ENCODE data around the gene SDHB.

The SDHB gene

DNA sequence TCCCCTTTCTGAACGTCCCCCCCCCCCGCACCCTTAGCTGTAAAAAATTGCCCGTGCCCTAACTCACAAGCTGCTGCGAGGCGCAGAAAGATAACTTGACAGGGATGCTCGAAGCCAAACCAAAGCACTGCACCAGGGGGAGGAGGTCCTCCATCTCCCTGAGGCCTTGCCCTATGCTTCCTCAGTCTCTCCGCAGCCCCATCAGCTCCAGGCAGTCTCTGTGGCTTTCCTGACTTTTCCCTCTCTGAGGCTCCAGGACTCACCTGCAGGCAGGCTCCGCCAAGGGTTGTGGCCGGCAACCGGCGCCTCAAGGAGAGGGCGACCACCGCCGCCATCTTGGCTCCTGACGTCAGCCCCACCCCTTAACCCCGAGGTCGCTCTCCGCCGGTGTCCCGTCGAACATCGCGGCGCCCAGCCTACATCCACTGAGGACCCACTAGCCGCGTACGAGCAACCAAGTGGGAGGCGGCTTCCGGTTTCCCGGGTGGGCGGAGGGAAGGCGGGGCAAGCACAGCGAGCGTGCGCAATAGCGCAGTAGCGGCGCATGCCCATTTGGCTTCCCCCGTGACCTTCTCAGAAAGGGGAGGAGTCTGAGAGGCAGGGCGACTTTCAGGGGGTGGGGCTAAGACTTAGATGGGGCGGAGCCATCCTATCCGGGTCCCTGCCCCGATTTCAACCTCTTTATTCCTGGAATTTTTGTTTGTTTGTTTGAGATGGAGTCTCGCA, at the start of gene SDHB:
Gene SDHB (minus strand): TSS at position 348 of the 726 bp plus-strand sequence. CDS start 13 bp downstream, at position 335.
- TF ChIP-seq Cebpa-rat (IDR thresholded peaks at IDR 0.05): no peak
- Histone ChIP-seq H3K9ac (peak within 1 kb of the TSS; percentile 89), H3K27ac (peak within 1 kb of the TSS; percentile 84), H3K9me3 (no peaks in the 10 kb centered on the region), H4K20me1 (peaks cover 37% of the 10 kb centered on the region), H3K36me3 (peaks cover 28% of the 10 kb centered on the region), H3K4me1 (peaks cover 15% of the 10 kb centered on the region), H3K27me3 (no peaks in the 10 kb centered on the region), H3K4me2 (peak within 1 kb of the TSS; percentile 93), H3K4me3 (peak within 1 kb of the TSS; percentile 89)

GRCh38 chr1:17102232-17102631, 48.4 kb upstream of the SDHB start:
- Histone ChIP-seq H3K9me3 (no peaks in the 10 kb centered on the region), H4K20me1 (no peaks in the 10 kb centered on the region), H3K9ac (no peak overlapping the region), H3K27ac (no peak overlapping the region), H3K4me1 (peaks cover 39% of the 10 kb centered on the region), H3K4me2 (no peak overlapping the region), H3K36me3 (no peaks in the 10 kb centered on the region), H3K27me3 (no peaks in the 10 kb centered on the region), H3K4me3 (no peak overlapping the region)
- TF ChIP-seq Cebpa-rat (IDR thresholded peaks at IDR 0.05): no peak

GRCh38 chr1:17101261-17101660, 47.4 kb upstream of the SDHB start:
- Histone ChIP-seq H3K27me3 (no peaks in the 10 kb centered on the region), H3K27ac (0 out of 2 replicates have a peak overlapping the region, but pooled peaks have one; percentile 8), H3K4me2 (no peak overlapping the region), H3K9ac (no peak overlapping the region), H3K36me3 (no peaks in the 10 kb centered on the region), H3K9me3 (no peaks in the 10 kb centered on the region), H3K4me3 (no peak overlapping the region), H4K20me1 (no peaks in the 10 kb centered on the region), H3K4me1 (peaks cover 41% of the 10 kb centered on the region)
- TF ChIP-seq Cebpa-rat (IDR thresholded peaks at IDR 0.05): no peak

GRCh38 chr1:17099616-17100340, 45.9 kb upstream of the SDHB start:
- Histone ChIP-seq H3K36me3 (no peaks in the 10 kb centered on the region), H3K4me2 (peak overlapping the region; percentile 40), H3K9me3 (no peaks in the 10 kb centered on the region)

GRCh38 chr1:17098446-17099317, 44.9 kb upstream of the SDHB start:
- peaks cover 60% of the 10 kb centered on the region for H3K4me1 ChIP-seq
- no peak overlapping the region for H3K9ac ChIP-seq
- no peak overlapping the region for H3K4me3 ChIP-seq
- H3K4me2 ChIP-seq: peak overlapping the region; percentile 40
- no peak overlapping the region for H3K27ac ChIP-seq
- no peaks in the 10 kb centered on the region for H3K27me3 ChIP-seq
- H4K20me1 ChIP-seq: no peaks in the 10 kb centered on the region
- H3K9me3 ChIP-seq: peaks cover 2% of the 10 kb centered on the region
- H3K36me3 ChIP-seq: no peaks in the 10 kb centered on the region
- no peak for TF ChIP-seq Cebpa-rat (IDR thresholded peaks at IDR 0.05)

More at GRCh38 chr1:17099616-17100340, 45.9 kb upstream of the SDHB start:
- Histone ChIP-seq H4K20me1 (no peaks in the 10 kb centered on the region), H3K4me1 (peaks cover 52% of the 10 kb centered on the region), H3K9ac (0 out of 2 replicates have a peak overlapping the region, but pooled peaks have one; percentile 1), H3K27ac (peak overlapping the region; percentile 18; the same call in 1 of the 2 replicates), H3K4me3 (no peak overlapping the region), H3K27me3 (no peaks in the 10 kb centered on the region)
- TF ChIP-seq Cebpa-rat (IDR thresholded peaks at IDR 0.05): no peak

DNA sequence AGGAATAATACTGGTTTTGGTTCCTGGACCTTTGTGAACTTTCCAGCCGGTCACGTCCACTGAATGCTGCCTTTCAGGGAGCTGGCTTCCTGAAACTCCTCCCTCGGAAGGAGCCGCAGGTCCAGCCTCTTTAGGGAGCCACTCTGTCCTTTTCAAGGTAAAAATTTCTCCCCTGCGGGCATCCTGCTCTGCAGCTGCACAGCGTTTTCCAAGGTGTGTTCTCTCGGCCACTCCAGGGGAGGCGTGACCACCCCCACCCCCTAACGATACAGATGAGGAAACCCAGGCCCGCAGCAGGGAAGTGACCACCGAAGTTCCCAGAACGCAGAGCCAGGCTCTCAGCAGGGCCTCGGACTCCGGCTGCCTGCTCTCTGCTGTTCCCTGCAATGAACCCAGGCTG, 44.0 kb upstream of the SDHB start:
- H3K36me3 ChIP-seq: no peaks in the 10 kb centered on the region
- no peak overlapping the region for H3K27ac ChIP-seq
- H3K27me3 ChIP-seq: no peaks in the 10 kb centered on the region
- H3K9me3 ChIP-seq: peaks cover 11% of the 10 kb centered on the region
- H3K4me1 ChIP-seq: peaks cover 60% of the 10 kb centered on the region
- H3K9ac ChIP-seq: no peak overlapping the region
- H3K4me2 ChIP-seq: no peak overlapping the region
- no peak for TF ChIP-seq Cebpa-rat (IDR thresholded peaks at IDR 0.05)
- H4K20me1 ChIP-seq: no peaks in the 10 kb centered on the region
- no peak overlapping the region for H3K4me3 ChIP-seq

GRCh38 chr1:17097147-17097546, 43.3 kb upstream of the SDHB start:
- Histone ChIP-seq H3K27ac (no peak overlapping the region), H3K4me3 (no peak overlapping the region), H3K36me3 (no peaks in the 10 kb centered on the region), H3K9me3 (peaks cover 17% of the 10 kb centered on the region), H3K4me2 (no peak overlapping the region), H3K4me1 (peaks cover 60% of the 10 kb centered on the region), H3K27me3 (no peaks in the 10 kb centered on the region), H4K20me1 (no peaks in the 10 kb centered on the region), H3K9ac (no peak overlapping the region)
- TF ChIP-seq Cebpa-rat (IDR thresholded peaks at IDR 0.05): no peak

DNA sequence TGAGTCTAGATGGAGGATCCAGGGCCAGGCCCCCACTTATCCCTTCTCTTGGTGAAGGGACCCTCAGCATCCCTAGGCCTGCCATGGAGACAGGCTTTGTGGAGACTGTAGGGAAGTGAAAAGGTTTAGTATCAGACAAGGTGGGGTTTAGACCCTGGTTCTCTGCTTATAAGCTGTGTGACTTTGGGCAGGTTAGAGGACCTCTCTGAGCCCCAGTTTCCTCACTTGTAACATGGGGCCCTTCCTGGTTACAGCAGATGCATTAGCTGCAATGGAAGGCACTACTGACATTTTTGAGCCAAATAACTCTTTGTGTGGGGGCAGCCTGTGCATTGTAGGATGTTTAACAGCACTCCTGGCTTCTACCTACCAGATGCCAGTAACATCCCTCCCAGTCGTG, 42.8 kb upstream of the SDHB start:
- TF ChIP-seq Cebpa-rat (IDR thresholded peaks at IDR 0.05): no peak

GRCh38 chr1:17095141-17095540, 41.3 kb upstream of the SDHB start:
- TF ChIP-seq Cebpa-rat (IDR thresholded peaks at IDR 0.05): no peak
- Histone ChIP-seq H3K4me2 (peak overlapping the region; percentile 33), H3K9me3 (peaks cover 21% of the 10 kb centered on the region), H3K9ac (no peak overlapping the region), H3K4me1 (peaks cover 46% of the 10 kb centered on the region), H4K20me1 (no peaks in the 10 kb centered on the region), H3K36me3 (no peaks in the 10 kb centered on the region), H3K4me3 (no peak overlapping the region), H3K27me3 (no peaks in the 10 kb centered on the region), H3K27ac (no peak overlapping the region)

More for the DNA sequence above, 42.8 kb upstream of the SDHB start:
- Histone ChIP-seq H3K27ac (no peak overlapping the region), H4K20me1 (no peaks in the 10 kb centered on the region), H3K4me3 (no peak overlapping the region), H3K27me3 (no peaks in the 10 kb centered on the region), H3K9ac (no peak overlapping the region), H3K4me1 (peaks cover 60% of the 10 kb centered on the region), H3K36me3 (no peaks in the 10 kb centered on the region), H3K4me2 (no peak overlapping the region), H3K9me3 (peaks cover 21% of the 10 kb centered on the region)

Data from BLaER1 (cell line).